GM19099 (cell line): Measurements from ENCODE around the gene GM2A.

Experiments used
- POLR2A ChIP-seq: IDR thresholded peaks from 3 replicates; pipeline ENCODE4 v1.6.1; 2011; ENCODE audit warnings: low read depth; ENCODE audit not compliant: insufficient read length; ENCODE audit errors: extremely low read depth

GM2A gene

GRCh38 chr5:151223447-151224264, 29.3 kb upstream of the GM2A start, which contains the start of gene CCDC69:
TSS of gene CCDC69 (minus strand) at chr5:151224092. CDS start at chr5:151223970, 122 bp downstream.
- TF ChIP-seq POLR2A: peak; percentile 89

- TF ChIP-seq POLR2A: no peak
Measured at GRCh38 chr5:151224372-151224771, 28.6 kb upstream of the GM2A start.

- no peak for TF ChIP-seq POLR2A
Measured at GRCh38 chr5:151225071-151225470, 27.9 kb upstream of the GM2A start.

GRCh38 chr5:151225475-151225874, 27.5 kb upstream of the GM2A start:
- no peak for TF ChIP-seq POLR2A

GRCh38 chr5:151227918-151228447, 25.0 kb upstream of the GM2A start:
- no peak for TF ChIP-seq POLR2A

- no peak for TF ChIP-seq POLR2A
Measured at GRCh38 chr5:151228986-151229385, 24.0 kb upstream of the GM2A start.

- no peak for TF ChIP-seq POLR2A
Measured at GRCh38 chr5:151230048-151230680, 22.8 kb upstream of the GM2A start.

GRCh38 chr5:151231359-151231758, 21.6 kb upstream of the GM2A start:
- TF ChIP-seq POLR2A: no peak

GRCh38 chr5:151233616-151234085, 19.3 kb upstream of the GM2A start:
- peak; percentile 40 for TF ChIP-seq POLR2A

GRCh38 chr5:151234476-151235238, 18.3 kb upstream of the GM2A start:
- TF ChIP-seq POLR2A: peak; percentile 19

GRCh38 chr5:151236888-151237287, 16.1 kb upstream of the GM2A start:
- TF ChIP-seq POLR2A: no peak

GRCh38 chr5:151237685-151238084, 15.3 kb upstream of the GM2A start:
- TF ChIP-seq POLR2A: no peak

- TF ChIP-seq POLR2A: peak; percentile 34
Measured at GRCh38 chr5:151238303-151238741, 14.7 kb upstream of the GM2A start.

GRCh38 chr5:151239237-151239861, 13.6 kb upstream of the GM2A start:
- TF ChIP-seq POLR2A: no peak

GRCh38 chr5:151240924-151241635, 11.9 kb upstream of the GM2A start:
- no peak for TF ChIP-seq POLR2A

GRCh38 chr5:151243127-151243526, 9.9 kb upstream of the GM2A start:
- TF ChIP-seq POLR2A: no peak
